Activated CD4-positive, alpha-beta T cell treated with anti-CD3 and anti-CD28 coated beads, Interleukin-2, Interleukin-4, amounts not matched to agents 100 ng/mL and 50 ng/mL, durations not matched to agents 16 hours and 8 hours (primary cell): ENCODE results near the gene ALDH4A1.
"Not testable (repeated sequence)": the region's sequence is repeated elsewhere in the genome, so short reads cannot be mapped to it uniquely, and the experiment has no call there.

ENCODE experiments used
- DNase-seq: peaks from one replicate; pipeline ENCODE4 v3.0.0-alpha.2; 2020; ENCODE audit warnings: low spot score

Gene ALDH4A1

DNA sequence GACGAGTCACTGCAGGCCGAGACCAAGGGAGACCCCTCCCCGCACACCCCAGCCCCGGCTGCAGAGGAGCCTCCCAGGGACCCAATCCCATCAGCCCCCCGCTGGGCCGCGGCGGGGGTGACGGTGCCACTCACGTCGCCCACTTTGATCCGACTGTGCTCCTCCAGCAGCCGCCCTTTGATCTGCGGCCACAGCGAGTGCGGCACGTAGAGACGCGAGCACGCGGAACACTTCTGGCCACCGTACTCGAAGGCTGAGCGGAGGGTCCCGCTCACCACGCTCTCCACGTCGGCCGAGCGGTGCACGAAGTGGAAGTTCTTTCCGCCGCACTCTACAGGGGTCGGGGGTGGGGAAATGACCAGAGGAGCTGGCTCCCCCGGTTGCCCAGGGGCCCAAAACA lies 25.1 kb downstream of the ALDH4A1 start:
- no peak for DNase-seq

GRCh38 chr1:18876210-18876609 lies 26.1 kb downstream of the ALDH4A1 start:
- DNase-seq, result no peak

DNA sequence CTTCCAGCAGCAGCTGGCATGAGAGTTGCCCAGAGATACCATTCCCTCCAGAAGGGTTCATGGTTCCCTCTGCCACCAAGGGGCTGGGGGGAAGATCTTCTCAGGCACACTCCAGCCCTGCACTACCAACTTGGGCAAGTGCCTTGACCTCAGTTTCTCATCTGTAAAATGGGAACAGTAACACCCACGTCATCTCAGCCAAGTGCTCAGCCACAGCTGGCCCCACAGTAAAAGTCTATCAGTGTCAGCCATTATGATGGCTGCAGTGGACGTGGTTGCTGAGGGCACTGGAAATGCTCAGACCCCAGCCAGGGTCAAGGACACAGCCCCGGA lies 26.6 kb downstream of the ALDH4A1 start:
- DNase-seq, result no peak

GRCh38 chr1:18875107-18875795 lies 27.1 kb downstream of the ALDH4A1 start:
- DNase-seq, result peak; percentile 69

DNA sequence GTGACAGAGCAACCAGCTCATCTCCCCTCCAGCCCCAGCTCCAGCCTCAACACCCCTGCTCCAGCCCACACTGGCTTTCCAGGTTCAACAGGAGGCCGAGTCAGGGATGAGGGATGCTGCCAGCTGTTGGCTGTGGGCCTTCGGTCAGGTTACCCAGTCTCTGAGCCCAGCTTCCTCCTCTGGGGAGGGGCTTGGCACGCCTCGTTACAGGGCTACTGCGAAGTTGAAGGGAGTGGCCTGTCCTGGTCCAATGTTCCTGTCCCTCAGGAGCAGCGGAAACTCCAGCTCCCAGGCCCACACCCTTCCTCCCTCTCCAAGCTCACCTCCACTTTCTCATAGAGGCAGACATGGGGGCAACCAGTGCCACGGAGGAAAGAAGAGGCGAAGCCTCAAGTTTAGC lies 27.8 kb downstream of the ALDH4A1 start:
- no peak for DNase-seq

- no peak for DNase-seq
Measured at GRCh38 chr1:18874036-18874435, 28.3 kb downstream of the ALDH4A1 start.

DNA sequence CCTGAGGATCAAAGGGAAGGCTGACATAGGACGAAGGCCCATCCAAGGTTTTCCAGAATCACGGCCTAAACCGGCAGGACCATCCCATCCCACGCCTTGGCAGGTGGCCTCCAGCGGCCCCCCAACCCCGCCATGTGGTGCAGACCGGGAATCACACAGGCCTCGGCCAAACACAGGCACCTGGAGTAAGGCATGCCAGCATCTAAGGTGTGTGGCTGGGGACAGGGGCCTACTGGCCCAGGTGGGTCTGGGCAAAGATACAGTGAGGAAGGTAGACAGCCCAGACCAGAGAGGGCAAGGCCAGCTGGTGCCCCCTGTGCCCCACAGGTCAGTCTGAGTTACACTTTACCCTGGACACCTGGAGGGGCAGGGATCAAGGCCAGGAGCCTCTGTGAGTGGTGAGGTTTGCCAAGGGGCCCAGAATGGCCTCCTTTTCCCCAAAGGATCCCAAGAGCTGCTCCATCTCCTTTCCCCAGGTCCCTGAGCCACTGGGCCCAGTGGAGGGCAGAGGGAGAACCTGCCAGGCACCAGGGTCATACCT lies 30.2 kb downstream of the ALDH4A1 start:
- DNase-seq, result no peak

DNA sequence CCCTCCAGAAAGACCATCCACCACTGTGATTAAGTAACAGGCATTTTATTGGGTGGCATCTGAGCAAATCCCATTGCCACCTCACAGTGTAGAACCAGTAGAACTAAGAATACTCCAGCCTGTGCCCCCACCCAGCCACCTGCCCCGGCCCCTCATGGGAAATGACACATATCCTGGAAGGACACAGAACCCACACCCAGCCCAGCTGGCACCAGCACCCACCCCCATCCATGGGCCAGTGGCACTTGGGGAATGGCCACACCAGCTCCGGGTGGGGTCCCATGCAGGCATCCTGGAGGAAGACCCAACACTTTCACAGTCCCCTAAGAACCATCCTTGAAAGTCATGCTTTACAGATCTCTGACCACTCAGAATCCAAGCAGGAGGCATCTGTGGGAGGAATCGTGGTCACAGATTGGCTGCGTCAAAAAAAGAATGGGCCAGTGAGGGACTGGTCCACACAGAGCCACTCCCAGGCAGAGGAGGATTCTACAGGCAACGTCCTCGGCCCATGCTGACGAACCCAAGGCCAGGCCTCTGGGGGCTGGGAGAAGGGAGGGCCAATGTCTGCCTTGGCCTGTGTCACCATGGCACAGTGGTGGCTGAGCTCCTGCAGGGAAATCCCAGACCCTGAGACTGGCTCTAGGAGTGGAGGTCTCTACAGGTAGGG lies 30.8 kb downstream of the ALDH4A1 start:
- no peak for DNase-seq

DNA sequence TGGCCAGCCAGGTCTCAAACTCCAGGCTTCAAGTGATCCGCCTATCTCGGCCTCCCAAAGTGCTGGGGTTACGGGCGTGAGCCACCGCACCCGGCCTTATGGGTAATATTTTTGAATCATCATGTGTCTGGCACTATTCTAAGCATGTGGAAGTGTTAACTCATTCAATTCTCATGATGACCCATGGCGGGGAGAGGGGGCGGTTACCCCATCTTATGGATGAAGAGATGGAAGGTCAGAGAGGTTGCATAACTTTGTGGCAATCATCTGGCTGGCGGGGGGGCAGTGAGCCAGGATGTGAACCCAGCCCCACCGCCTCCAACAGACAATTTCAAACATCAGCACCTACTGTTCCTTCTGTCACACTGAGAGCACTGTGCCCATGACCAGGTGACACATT lies 31.4 kb downstream of the ALDH4A1 start:
- DNase-seq, result no peak

- DNase-seq, result not testable (repeated sequence)
Measured at GRCh38 chr1:18870595-18870865, 31.8 kb downstream of the ALDH4A1 start.

DNA sequence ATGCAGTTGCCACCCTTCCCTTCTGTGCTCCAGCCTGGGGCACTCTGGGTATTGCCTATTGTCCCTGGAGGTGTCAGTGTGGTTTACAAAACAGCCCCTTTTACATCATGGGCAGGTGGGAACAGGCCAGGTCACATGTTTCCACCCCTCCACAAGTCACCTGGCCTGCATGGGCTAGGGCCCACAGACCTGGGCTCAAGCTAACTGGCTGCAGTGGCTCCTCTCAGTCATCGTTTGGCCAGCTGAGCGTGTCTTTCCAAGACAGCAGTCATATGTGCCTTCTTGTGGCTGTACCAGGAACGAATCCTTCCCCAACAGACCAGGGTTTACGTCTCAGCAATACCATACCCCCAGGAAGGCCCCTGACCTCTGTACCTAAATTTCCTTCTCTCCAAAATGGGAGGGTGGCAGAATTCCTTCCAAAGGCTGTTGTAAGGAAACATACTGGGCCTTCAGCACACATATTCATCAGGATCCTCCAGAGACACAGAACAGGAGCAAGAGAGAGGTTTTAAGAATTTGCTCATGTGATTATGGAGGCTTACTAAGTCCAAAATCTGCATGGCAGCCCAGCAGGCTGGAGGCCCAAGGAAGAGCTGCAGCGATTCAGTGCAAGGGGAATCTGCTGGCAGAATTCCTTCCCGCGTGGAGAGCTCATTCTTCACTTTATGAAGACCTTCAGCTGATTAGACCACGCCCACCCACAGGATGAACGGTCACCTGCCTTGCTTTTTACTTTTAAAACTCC lies 32.3 kb downstream of the ALDH4A1 start:
- no peak for DNase-seq

- DNase-seq, result no peak
Measured at GRCh38 chr1:18868801-18869424, 33.4 kb downstream of the ALDH4A1 start.

GRCh38 chr1:18868354-18868753 lies 34.0 kb downstream of the ALDH4A1 start:
- DNase-seq, result no peak

GRCh38 chr1:18866846-18867245 lies 35.5 kb downstream of the ALDH4A1 start:
- DNase-seq, result no peak

- DNase-seq, result no peak
Measured at GRCh38 chr1:18866314-18866713, 36.0 kb downstream of the ALDH4A1 start.

GRCh38 chr1:18865176-18865575 lies 37.2 kb downstream of the ALDH4A1 start:
- DNase-seq, result no peak

DNA sequence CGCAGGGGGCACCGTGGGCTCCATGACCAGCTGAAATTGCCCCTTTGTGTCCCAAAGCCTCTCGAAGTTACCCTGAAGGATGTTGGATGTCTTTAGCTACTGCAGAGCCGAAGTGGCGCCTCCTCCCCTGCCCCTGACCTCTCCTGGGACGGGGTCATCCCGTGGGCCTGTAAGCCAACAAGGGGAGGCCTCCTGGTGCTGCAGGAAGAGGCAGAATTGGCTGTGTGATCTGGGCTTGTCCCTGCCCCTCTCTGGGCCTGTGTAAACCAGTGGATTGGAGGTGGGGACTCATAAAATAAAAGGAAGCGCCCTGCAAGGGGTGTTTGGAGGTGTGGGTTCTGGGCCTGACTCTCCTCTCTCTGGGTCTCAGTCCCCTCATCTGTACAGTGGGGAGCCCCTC lies 40.8 kb downstream of the ALDH4A1 start:
- DNase-seq, result no peak

GRCh38 chr1:18861082-18861481 lies 41.3 kb downstream of the ALDH4A1 start:
- no peak for DNase-seq

DNA sequence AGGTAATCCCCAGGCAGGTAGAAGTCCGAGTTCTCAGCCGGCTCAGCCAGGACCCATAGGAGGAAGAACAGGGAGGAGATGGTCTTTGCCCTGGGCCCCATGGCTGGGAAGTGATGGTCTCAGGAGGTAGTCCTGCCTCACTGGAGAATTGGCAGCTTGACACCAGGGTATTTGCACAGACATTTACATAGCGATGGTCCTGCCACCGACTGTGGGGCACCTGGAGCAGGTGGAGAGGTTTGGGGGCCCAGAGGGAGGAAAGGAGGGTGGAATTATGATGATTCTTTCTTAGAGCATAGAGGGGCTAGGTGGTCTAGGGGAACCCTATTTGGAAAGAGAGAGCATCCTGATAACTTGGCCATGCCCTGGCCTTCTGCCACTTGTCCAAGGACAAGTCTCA lies 42.8 kb downstream of the ALDH4A1 start, which contains the start of gene TAS1R2:
Gene TAS1R2 (minus strand): TSS at position 101 of the 400 bp plus-strand sequence. CDS start 0 bp downstream, at position 101.
- DNase-seq, result no peak

DNA sequence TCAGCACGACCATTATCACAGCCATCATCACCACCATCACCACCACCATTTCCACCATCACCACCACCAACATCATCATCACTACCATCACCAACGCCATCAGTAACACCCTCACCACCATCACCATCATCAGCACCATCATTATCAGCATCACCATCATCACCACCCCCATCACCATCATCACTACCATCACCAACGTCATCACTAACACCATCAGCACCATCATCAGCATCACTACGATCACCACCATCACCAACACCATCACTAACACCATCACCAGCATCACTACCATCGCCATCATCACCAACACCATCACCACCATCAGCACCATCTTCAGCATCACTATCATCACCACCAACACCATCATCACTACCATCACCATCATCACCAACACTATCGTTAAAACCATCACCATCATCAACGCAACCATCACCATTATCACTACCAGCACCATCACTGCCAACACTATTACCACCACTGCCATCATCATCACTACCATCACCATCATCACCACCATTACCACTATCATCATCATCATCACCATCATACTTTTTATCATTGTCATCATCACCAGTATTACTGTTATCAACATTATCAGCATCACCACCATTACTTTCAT lies 44.2 kb downstream of the ALDH4A1 start:
- DNase-seq, result no peak

- DNase-seq, result no peak
Measured at GRCh38 chr1:18856435-18856834, 45.9 kb downstream of the ALDH4A1 start.

GRCh38 chr1:18855573-18855972 lies 46.8 kb downstream of the ALDH4A1 start:
- DNase-seq, result no peak
